PC-9 (cell line): ENCODE measurements around the gene BACH1.

Experiments used
- CTCF ChIP-seq: fragments of 200-600 bp; sonication (generic); conservative IDR thresholded peaks from 2 replicates; pipeline ENCODE4 v1.6.1; 2017; ENCODE audit warnings: mixed run types, antibody characterized with exemption, mild to moderate bottlenecking, moderate library complexity
- EZH2 ChIP-seq: fragments of 200-600 bp; sonication (generic); IDR thresholded peaks from 2 replicates; pipeline ENCODE4 v1.8.0; 2017; ENCODE audit warnings: antibody characterized with exemption, low read depth

GRCh38 chr21:29335720-29336119 lies 37.0 kb downstream of the BACH1 start:
- TF ChIP-seq EZH2 = no peak
- TF ChIP-seq CTCF = no peak
